ENCODE data around the gene TRIM46. TPM values are rescaled to one million over a fixed set of nuclear protein-coding genes. Genes with fewer than 3 reads are reported as not detected.

The TRIM46 gene
- total and polyA plus RNA-seq, 2 of the 13 experiments (the other 11 are each of a cell fraction or from before 2014, with no cell fraction given): 0.04 to 0.09 TPM

DNA sequence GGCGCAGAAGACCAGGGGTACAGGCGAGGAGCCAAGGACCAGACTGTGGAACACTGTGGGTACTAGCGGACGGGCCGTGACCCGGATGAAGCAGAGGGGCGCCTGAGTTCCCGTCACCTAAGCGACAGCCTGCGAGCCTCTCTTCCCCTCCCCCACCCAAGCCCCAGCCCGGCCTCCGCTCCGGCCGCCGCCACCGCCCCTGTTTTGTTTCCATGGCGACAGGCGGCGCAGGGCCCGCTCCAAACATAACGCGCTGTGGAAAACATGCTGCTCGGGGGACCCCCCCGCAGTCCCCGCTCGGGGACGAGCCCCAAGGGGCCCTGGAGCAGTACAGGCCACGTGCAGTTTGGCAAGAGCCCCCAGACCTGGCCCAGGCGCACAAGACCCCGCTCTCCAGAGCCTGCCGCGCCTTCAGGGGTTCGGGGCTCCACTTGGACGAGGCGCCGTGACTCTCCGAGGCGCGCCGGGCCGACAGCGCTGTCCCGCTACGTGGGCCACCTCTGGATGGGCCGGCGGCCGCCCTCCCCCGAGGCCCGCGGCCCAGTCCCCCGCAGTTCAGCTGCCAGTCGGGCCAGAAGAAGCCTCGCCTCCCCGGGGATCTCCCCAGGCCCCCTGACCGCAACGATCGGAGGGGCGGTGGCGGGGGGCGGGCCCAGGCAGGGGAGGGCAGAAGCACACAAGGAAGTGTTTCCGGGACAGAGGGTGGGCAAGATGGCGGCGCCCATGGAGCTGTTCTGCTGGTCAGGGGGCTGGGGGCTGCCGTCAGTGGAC, 35.1 kb downstream of the TRIM46 start, which contains the start of gene MTX1 (continued):
- TF ChIP-seq, protein P1, sequence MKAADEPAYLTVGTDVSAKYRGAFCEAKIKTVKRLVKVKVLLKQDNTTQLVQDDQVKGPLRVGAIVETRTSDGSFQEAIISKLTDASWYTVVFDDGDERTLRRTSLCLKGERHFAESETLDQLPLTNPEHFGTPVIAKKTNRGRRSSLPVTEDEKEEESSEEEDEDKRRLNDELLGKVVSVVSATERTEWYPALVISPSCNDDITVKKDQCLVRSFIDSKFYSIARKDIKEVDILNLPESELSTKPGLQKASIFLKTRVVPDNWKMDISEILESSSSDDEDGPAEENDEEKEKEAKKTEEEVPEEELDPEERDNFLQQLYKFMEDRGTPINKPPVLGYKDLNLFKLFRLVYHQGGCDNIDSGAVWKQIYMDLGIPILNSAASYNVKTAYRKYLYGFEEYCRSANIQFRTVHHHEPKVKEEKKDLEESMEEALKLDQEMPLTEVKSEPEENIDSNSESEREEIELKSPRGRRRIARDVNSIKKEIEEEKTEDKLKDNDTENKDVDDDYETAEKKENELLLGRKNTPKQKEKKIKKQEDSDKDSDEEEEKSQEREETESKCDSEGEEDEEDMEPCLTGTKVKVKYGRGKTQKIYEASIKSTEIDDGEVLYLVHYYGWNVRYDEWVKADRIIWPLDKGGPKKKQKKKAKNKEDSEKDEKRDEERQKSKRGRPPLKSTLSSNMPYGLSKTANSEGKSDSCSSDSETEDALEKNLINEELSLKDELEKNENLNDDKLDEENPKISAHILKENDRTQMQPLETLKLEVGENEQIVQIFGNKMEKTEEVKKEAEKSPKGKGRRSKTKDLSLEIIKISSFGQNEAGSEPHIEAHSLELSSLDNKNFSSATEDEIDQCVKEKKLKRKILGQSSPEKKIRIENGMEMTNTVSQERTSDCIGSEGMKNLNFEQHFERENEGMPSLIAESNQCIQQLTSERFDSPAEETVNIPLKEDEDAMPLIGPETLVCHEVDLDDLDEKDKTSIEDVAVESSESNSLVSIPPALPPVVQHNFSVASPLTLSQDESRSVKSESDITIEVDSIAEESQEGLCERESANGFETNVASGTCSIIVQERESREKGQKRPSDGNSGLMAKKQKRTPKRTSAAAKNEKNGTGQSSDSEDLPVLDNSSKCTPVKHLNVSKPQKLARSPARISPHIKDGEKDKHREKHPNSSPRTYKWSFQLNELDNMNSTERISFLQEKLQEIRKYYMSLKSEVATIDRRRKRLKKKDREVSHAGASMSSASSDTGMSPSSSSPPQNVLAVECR (CRISPR knock-in tag; IDR thresholded peaks at IDR 0.05; ENCODE audit: borderline replicate concordance): peak; percentile 94
- TF ChIP-seq, protein P2, sequence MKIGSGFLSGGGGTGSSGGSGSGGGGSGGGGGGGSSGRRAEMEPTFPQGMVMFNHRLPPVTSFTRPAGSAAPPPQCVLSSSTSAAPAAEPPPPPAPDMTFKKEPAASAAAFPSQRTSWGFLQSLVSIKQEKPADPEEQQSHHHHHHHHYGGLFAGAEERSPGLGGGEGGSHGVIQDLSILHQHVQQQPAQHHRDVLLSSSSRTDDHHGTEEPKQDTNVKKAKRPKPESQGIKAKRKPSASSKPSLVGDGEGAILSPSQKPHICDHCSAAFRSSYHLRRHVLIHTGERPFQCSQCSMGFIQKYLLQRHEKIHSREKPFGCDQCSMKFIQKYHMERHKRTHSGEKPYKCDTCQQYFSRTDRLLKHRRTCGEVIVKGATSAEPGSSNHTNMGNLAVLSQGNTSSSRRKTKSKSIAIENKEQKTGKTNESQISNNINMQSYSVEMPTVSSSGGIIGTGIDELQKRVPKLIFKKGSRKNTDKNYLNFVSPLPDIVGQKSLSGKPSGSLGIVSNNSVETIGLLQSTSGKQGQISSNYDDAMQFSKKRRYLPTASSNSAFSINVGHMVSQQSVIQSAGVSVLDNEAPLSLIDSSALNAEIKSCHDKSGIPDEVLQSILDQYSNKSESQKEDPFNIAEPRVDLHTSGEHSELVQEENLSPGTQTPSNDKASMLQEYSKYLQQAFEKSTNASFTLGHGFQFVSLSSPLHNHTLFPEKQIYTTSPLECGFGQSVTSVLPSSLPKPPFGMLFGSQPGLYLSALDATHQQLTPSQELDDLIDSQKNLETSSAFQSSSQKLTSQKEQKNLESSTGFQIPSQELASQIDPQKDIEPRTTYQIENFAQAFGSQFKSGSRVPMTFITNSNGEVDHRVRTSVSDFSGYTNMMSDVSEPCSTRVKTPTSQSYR (CRISPR knock-in tag; IDR thresholded peaks at IDR 0.05; ENCODE audit: borderline replicate concordance): peak; percentile 95
- TF ChIP-seq, protein P3, sequence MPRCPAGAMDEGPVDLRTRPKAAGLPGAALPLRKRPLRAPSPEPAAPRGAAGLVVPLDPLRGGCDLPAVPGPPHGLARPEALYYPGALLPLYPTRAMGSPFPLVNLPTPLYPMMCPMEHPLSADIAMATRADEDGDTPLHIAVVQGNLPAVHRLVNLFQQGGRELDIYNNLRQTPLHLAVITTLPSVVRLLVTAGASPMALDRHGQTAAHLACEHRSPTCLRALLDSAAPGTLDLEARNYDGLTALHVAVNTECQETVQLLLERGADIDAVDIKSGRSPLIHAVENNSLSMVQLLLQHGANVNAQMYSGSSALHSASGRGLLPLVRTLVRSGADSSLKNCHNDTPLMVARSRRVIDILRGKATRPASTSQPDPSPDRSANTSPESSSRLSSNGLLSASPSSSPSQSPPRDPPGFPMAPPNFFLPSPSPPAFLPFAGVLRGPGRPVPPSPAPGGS (CRISPR knock-in tag; IDR thresholded peaks at IDR 0.05): 0 out of 2 replicates have a peak, but pooled peaks have one; percentile 34
- TF ChIP-seq SIN3B (IDR thresholded peaks at IDR 0.05; ENCODE audit: low read length) (peak; percentile 79), KLF15 (CRISPR knock-in tag; IDR thresholded peaks at IDR 0.05; ENCODE audit: borderline replicate concordance) (no peak), YEATS4 (CRISPR knock-in tag; IDR thresholded peaks at IDR 0.05; ENCODE audit: borderline replicate concordance) (peak; percentile 62), CHD2 (IDR thresholded peaks at IDR 0.05; ENCODE audit: low read depth, low read length) (peak; percentile 65; the same call in 1 of the 2 replicates), TBP (CRISPR knock-in tag; IDR thresholded peaks at IDR 0.05) (no peak), MED1 (CRISPR knock-in tag; IDR thresholded peaks at IDR 0.05) (peak; percentile 9; the same call in 1 of the 2 replicates), RFX1 (IDR thresholded peaks at IDR 0.05) (peak; percentile 89), NAIF1 (CRISPR knock-in tag; IDR thresholded peaks at IDR 0.05; ENCODE audit: borderline replicate concordance) (no peak), ZNF17 (CRISPR knock-in tag; IDR thresholded peaks at IDR 0.05) (no peak), HMG20B (CRISPR knock-in tag; conservative IDR thresholded peaks at IDR 0.05) (no peak), RAD21 (CRISPR knock-in tag; IDR thresholded peaks at IDR 0.05) (peak; percentile 27; the same call in 1 of the 2 replicates), IKZF4 (CRISPR knock-in tag; IDR thresholded peaks at IDR 0.05; ENCODE audit: borderline replicate concordance, low read depth, not compliant biosample characterization) (no peak), SALL2 (CRISPR knock-in tag; IDR thresholded peaks at IDR 0.05) (0 out of 2 replicates have a peak, but pooled peaks have one; percentile 65), KAT8 (CRISPR knock-in tag; IDR thresholded peaks at IDR 0.05) (peak; percentile 96), TAF1 (CRISPR knock-in tag; IDR thresholded peaks at IDR 0.05) (peak; percentile 74), CEBPB (IDR thresholded peaks at IDR 0.05; ENCODE audit: borderline replicate concordance, low read depth, low read length) (no peak)
- TF ChIP-seq, protein P4, sequence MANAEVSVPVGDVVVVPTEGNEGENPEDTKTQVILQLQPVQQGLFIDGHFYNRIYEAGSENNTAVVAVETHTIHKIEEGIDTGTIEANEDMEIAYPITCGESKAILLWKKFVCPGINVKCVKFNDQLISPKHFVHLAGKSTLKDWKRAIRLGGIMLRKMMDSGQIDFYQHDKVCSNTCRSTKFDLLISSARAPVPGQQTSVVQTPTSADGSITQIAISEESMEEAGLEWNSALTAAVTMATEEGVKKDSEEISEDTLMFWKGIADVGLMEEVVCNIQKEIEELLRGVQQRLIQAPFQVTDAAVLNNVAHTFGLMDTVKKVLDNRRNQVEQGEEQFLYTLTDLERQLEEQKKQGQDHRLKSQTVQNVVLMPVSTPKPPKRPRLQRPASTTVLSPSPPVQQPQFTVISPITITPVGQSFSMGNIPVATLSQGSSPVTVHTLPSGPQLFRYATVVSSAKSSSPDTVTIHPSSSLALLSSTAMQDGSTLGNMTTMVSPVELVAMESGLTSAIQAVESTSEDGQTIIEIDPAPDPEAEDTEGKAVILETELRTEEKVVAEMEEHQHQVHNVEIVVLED (CRISPR knock-in tag; IDR thresholded peaks at IDR 0.05; ENCODE audit: borderline replicate concordance): peak; percentile 62
